Measurements from ENCODE around the gene STARD10. TPM values are rescaled to one million over a fixed set of nuclear protein-coding genes. Genes with fewer than 3 reads are reported as not detected.

STARD10 gene
- total RNA-seq, 3 donors from 2014 or later: 177 to 472 (median 306) TPM

GRCh38 chr11:72723508-72723907, 70.3 kb downstream of the STARD10 start:
- no peak for TF ChIP-seq CTCF (IDR thresholded peaks at IDR 0.05)
- peaks cover 24% of the 10 kb centered on the region for H3K4me1 ChIP-seq (ENCODE audit: low read depth)
- H3K4me3 ChIP-seq: no peak overlapping the region
- ATAC-seq: no peak
- DNase-seq: no peak
- no peaks in the 10 kb centered on the region for H3K9me3 ChIP-seq
- intact Hi-C loops (cut with DNase I, micrococcal nuclease): loop anchor here (5.0 to 10.0 kb wide), 2 partner anchors 69 to 71 kb away; partner anchors contain the start of gene STARD10 (in 2 of the 2)
- H3K36me3 ChIP-seq (ENCODE audit: low read depth): no peaks in the 10 kb centered on the region

GRCh38 chr11:72722050-72722748, 71.6 kb downstream of the STARD10 start:
- ATAC-seq: peak; percentile 87
- H3K4me1 ChIP-seq (ENCODE audit: low read depth): peaks cover 24% of the 10 kb centered on the region

GRCh38 chr11:72721689-72722049, 72.2 kb downstream of the STARD10 start:
- no peaks in the 10 kb centered on the region for H3K36me3 ChIP-seq (ENCODE audit: low read depth)
- H3K4me3 ChIP-seq: peak overlapping the region; percentile 46
- DNase-seq (peak; percentile 67 to 71 (median 70)), ATAC-seq (peak; percentile 57)
- peaks cover 24% of the 10 kb centered on the region for H3K4me1 ChIP-seq (ENCODE audit: low read depth)
- H3K9me3 ChIP-seq: no peaks in the 10 kb centered on the region
- TF ChIP-seq CTCF (IDR thresholded peaks at IDR 0.05): no peak
- intact Hi-C loops (cut with DNase I, micrococcal nuclease): loop anchor here (5.0 to 10.0 kb wide), 2 partner anchors 71 to 73 kb away; partner anchors contain the start of gene STARD10 (in 2 of the 2)

More at GRCh38 chr11:72722050-72722748, 71.6 kb downstream of the STARD10 start:
- peak; percentile 92 to 93 (median 92) for DNase-seq
- intact Hi-C loops (cut with DNase I, micrococcal nuclease): loop anchor here (5.0 to 10.0 kb wide), 2 partner anchors 70 to 73 kb away; partner anchors contain the start of gene STARD10 (in 2 of the 2)
- TF ChIP-seq CTCF (IDR thresholded peaks at IDR 0.05): no peak
- peak overlapping the region; percentile 46 for H3K4me3 ChIP-seq
- H3K9me3 ChIP-seq: no peaks in the 10 kb centered on the region
- no peaks in the 10 kb centered on the region for H3K36me3 ChIP-seq (ENCODE audit: low read depth)

- Histone ChIP-seq H3K4me3 (peak overlapping the region; percentile 46), H3K9me3 (no peaks in the 10 kb centered on the region), H3K4me1 (ENCODE audit: low read depth) (peaks cover 24% of the 10 kb centered on the region), H3K36me3 (ENCODE audit: low read depth) (no peaks in the 10 kb centered on the region)
- intact Hi-C loops (cut with DNase I, micrococcal nuclease): loop anchor here (5.0 to 10.0 kb wide), 2 partner anchors 71 to 74 kb away; partner anchors contain the start of gene STARD10 (in 2 of the 2)
- ATAC-seq: no peak
- no peak for TF ChIP-seq CTCF (IDR thresholded peaks at IDR 0.05)
- DNase-seq: no peak
These were observed 72.6 kb downstream of the STARD10 start for GRCh38 chr11:72721276-72721675.

GRCh38 chr11:72720784-72721183, 73.1 kb downstream of the STARD10 start:
- Histone ChIP-seq H3K9me3 (no peaks in the 10 kb centered on the region), H3K4me3 (no peak overlapping the region), H3K4me1 (ENCODE audit: low read depth) (peaks cover 24% of the 10 kb centered on the region), H3K36me3 (ENCODE audit: low read depth) (no peaks in the 10 kb centered on the region)
- TF ChIP-seq CTCF (IDR thresholded peaks at IDR 0.05): no peak
- ATAC-seq (peak; percentile 43), DNase-seq (peak in 1 of 3 donors; percentile 62)
- intact Hi-C loops (cut with DNase I, micrococcal nuclease): loop anchor here (5.0 to 10.0 kb wide), 2 partner anchors 72 to 74 kb away; partner anchors contain the start of gene STARD10 (in 2 of the 2)
